GM12873 (cell line): ENCODE measurements around the gene SSTR3.

ENCODE experiments used
- TF ChIP-seq, protein P1 (sequence below): IDR thresholded peaks from 2 replicates; pipeline ENCODE4 v1.5.1; 2012; ENCODE audit warnings: low read depth, mild to moderate bottlenecking, moderate library complexity, low read length, control low read depth; ENCODE audit not compliant: insufficient read depth; ENCODE audit errors: missing control alignments

The SSTR3 gene

DNA sequence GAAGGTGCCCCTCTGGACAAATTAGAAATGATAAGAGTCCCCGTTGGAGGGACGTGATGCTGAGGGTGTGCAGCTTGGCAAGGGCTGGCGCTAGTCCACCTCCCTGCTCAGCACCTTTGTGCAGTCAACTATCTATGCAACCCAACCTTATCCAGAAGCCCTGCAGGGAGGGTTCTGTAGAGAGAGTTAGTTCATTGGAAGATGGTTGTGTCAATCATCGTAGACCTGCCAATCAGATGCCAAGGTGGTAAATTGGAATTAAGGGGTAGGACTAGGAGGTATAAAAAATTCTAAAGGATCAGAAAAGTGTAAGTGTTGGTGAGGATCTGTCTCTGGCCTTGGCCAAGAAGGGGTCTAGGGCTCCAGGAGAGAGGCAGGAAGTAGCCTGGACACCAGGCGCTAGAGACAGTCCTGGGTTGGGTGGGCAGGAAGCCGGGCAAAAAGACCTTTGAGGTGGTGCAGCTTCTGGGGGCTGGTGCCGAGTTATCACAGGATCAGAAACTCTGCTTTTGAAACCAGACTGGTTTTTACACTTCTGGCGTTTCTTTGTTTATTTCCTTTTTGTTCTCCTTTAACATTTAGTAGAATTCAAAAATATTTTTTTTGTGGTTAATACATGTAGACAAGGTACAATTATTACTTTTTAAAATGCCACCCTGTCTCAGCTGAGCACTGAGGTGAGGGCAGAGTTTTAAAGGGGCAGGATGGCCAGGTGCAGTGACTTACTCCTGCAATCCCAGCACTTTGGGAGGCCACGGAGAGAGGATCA is 25.9 kb downstream of the SSTR3 start:
- TF ChIP-seq, protein P1, sequence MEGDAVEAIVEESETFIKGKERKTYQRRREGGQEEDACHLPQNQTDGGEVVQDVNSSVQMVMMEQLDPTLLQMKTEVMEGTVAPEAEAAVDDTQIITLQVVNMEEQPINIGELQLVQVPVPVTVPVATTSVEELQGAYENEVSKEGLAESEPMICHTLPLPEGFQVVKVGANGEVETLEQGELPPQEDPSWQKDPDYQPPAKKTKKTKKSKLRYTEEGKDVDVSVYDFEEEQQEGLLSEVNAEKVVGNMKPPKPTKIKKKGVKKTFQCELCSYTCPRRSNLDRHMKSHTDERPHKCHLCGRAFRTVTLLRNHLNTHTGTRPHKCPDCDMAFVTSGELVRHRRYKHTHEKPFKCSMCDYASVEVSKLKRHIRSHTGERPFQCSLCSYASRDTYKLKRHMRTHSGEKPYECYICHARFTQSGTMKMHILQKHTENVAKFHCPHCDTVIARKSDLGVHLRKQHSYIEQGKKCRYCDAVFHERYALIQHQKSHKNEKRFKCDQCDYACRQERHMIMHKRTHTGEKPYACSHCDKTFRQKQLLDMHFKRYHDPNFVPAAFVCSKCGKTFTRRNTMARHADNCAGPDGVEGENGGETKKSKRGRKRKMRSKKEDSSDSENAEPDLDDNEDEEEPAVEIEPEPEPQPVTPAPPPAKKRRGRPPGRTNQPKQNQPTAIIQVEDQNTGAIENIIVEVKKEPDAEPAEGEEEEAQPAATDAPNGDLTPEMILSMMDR, result no peak

DNA sequence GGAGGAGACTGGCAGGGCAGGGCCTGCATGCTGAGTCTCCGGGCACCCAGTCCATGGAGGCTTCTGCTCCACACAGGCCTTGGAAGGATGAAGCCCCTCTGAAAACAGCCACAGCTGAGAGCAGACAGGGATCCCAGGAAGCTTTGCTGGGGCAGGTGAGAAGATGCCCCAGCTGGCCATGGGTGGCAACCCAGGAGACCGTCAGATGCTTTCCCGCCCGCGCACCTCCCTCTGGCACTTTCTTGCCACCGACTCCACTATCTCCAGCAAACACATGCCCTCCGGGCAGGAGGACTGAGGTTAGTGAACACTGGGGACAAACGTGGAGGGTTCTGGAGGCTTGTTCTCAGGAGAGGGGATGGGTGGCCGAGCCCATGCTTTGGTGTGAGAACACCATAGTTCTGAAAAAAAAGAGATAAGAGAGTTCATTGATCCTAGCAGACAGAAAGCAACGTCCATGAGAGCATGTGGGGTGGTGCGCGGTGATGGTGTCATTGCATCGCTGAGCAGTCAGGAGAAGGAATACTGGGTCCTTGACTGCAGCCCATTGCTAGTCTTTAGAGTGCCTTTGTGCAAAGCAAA is 26.5 kb downstream of the SSTR3 start:
- TF ChIP-seq, protein P1, result no peak

DNA sequence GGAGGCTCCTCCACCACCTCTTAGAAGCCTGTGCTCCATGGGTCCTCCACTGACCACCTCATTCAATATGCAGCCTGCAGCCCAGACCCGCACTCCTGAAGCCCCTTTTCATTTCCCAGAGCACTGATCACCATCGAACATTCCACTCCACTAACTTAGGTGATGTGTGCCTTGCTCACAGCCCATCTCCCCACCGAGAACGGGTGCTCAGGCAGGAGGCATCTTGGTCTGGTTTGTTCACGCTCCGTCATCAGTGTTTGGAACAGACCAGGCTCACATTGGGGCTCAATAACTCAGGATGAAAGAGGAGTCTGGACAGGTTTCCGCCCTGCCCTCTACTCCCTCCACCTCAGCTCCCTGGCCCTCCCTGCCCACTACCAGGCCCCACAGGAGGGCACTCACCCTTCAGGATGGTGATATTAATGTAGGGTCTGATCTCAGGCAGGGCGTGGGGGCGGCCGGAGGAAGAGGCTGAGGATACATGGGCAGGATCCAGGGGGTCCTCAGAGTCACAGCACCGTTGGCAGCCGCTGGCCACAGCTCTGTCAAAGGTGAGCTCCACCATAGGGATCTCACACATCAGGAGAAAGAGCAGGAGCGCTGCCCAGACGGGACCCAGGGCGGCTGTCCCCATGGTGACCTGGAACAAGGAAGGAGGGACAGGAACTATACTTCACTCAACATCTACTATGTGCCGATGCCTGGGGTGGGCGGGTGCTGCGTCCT is 27.3 kb downstream of the SSTR3 start:
- TF ChIP-seq, protein P1, result no peak

DNA sequence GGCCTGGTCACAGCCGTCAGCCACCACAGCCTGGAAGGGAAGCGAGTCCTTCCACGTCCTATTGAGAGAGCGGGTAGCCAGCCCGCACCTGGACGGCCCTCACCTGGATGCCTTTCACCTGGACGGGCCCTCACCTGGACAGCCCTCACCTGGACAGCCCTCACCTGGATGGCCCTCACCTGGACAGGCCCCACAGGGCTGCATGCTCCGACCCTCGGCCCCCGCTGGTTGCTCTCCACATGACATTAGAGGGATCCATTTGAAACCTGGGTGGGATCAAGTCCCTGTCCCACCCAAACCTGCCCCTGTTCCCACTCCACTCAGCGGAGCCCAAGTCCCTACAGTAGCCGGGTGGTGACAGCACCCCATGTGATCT is 27.9 kb downstream of the SSTR3 start:
- TF ChIP-seq, protein P1, result no peak

DNA sequence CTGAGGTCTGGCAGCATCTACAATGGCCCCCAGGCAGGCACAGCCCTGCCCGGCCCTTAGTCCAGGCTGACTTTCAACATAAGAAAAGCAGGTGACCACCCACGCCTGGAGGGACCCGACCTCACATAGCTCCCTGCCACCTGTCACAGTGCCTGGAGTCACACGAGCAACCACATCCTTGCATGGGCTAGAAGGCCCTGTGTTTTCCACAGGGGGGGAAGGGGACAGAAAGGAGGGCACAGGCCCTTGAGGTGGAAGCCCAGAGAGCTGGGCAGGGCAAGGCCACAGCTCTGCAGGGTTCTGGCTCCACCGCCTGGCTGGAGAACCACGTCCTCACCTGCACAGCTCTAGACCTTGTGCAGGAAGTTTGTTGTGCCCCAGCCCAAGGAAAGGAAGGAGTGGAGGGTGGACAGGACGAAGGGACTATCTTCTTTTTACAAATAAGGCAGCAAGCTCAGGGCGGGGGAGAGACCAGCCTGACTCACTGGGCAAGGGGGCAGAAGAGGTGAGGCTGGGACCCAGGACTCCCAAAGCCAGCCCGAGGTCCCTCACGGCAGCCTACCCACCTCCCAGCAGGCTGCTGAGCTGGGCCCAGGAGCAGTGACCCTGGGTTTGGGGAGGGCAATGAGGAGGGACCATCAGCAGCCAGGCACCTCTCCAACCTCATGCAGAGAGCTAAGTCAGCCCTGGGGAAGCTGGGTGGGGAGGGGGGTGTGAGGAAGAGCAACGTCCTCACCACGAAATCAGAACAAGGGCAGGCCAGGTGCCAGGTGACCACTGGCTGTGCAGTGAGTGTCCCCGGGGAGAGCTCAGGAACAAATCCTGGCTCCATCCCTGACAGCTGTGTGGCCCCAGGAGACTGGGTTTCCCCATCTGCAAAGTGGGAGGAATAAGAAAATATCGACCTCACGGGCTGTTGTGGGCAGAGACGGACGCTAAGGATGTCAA is 28.6 kb downstream of the SSTR3 start:
- TF ChIP-seq, protein P1, result no peak

DNA sequence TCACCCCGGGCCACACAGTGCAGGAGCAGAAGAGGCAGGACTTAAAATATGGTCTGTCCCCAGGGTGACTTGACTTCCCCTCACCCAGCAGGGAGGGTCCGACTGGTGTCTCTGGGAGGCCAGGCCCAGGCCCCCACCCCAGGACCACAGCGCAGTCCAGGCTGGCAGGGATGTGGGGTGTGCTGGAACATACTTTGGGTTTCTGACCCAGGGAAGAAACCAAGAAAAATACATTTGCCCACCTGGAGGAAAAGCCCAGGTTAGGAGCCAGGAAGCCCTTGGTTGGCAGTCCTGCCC is 29.4 kb downstream of the SSTR3 start:
- TF ChIP-seq, protein P1, result no peak
